SU-DHL-6 (cell line): Measurements from ENCODE around the gene CD200R1L.

Experiments used
- H2AFZ ChIP-seq: fragments of 200-600 bp; sonication (generic); 2 replicates; pipeline ENCODE4 v1.6.1; 2014; ENCODE audit warnings: low read depth, mild to moderate bottlenecking, moderate library complexity, mixed read lengths, antibody characterized with exemption, low read length; ENCODE audit not compliant: severe bottlenecking
- H3F3A ChIP-seq: fragments of 200-600 bp; shearing (Covaris generic); 2 replicates; pipeline ENCODE4 v1.6.0; 2016; ENCODE audit warnings: antibody characterized with exemption, mild to moderate bottlenecking; ENCODE audit not compliant: insufficient read depth
- H3K27ac ChIP-seq: fragments of 200-600 bp; sonication (generic); 2 replicates; pipeline ENCODE4 v1.5.1; 2016; ENCODE audit warnings: low read depth, mild to moderate bottlenecking, low read length, moderate library complexity, mixed read lengths
- H3K27me3 ChIP-seq: fragments of 200-600 bp; sonication (generic), shearing (Covaris generic); 2 replicates; pipeline ENCODE4 v1.6.0; 2014; ENCODE audit warnings: mild to moderate bottlenecking, low read length
- H3K36me3 ChIP-seq: fragments of 200-600 bp; sonication (generic); 2 replicates; pipeline ENCODE4 v1.6.1; 2014; ENCODE audit warnings: mild to moderate bottlenecking, low read length, mixed read lengths
- H3K4me2 ChIP-seq: fragments of 300-600, 200-600 bp; shearing (Covaris generic), sonication (generic); 2 replicates; pipeline ENCODE4 v1.6.0; 2014; ENCODE audit warnings: low read length, low read depth, mild to moderate bottlenecking; ENCODE audit not compliant: poor library complexity, severe bottlenecking
- H3K4me3 ChIP-seq: fragments of 200-600 bp; sonication (generic); 2 replicates; pipeline ENCODE4 v1.5.1; 2014; ENCODE audit warnings: antibody characterized with exemption, low read length, mild to moderate bottlenecking, mixed read lengths; ENCODE audit not compliant: insufficient read depth, poor library complexity, severe bottlenecking
- H3K79me2 ChIP-seq: fragments of 200-600 bp; sonication (generic); 2 replicates; pipeline ENCODE4 v1.6.1; 2014; ENCODE audit warnings: mild to moderate bottlenecking, low read length, moderate library complexity; ENCODE audit not compliant: insufficient read depth
- H3K9ac ChIP-seq: fragments of 200-600 bp; sonication (generic); 2 replicates; pipeline ENCODE4 v1.7.0; 2014; ENCODE audit warnings: mild to moderate bottlenecking, low read length
- H3K9me2 ChIP-seq: fragments of 200-600 bp; sonication (generic); replicated peaks from 2 replicates; pipeline ENCODE4 v1.6.1; 2014; ENCODE audit warnings: low read length; ENCODE audit not compliant: insufficient read depth
- H3K9me3 ChIP-seq: fragments of 200-600 bp; sonication (generic); 2 replicates; pipeline ENCODE4 v1.6.1; 2014; ENCODE audit warnings: low read length, mixed read lengths; ENCODE audit not compliant: insufficient read depth
- H4K20me1 ChIP-seq: fragments of 200-600 bp; sonication (generic); 2 replicates; pipeline ENCODE4 v1.6.1; 2014; ENCODE audit warnings: low read depth, mild to moderate bottlenecking, antibody characterized with exemption, low read length, moderate library complexity, mixed read lengths
- EZH2phosphoT487 ChIP-seq: fragments of 200-600 bp; sonication (generic), shearing (Covaris generic); conservative IDR thresholded peaks from 2 replicates; pipeline ENCODE4 v1.6.1; 2018; ENCODE audit warnings: mild to moderate bottlenecking, antibody characterized with exemption, low read length, moderate library complexity, mixed read lengths
- TF ChIP-seq, protein P1 (sequence below): fragments of 200-600 bp; sonication (generic); IDR thresholded peaks from one replicate; pipeline ENCODE4 v1.5.1; 2017; ENCODE audit warnings: antibody characterized with exemption, mild to moderate bottlenecking, low read length, moderate library complexity; ENCODE audit not compliant: insufficient read depth, poor library complexity, severe bottlenecking

The CD200R1L gene

DNA sequence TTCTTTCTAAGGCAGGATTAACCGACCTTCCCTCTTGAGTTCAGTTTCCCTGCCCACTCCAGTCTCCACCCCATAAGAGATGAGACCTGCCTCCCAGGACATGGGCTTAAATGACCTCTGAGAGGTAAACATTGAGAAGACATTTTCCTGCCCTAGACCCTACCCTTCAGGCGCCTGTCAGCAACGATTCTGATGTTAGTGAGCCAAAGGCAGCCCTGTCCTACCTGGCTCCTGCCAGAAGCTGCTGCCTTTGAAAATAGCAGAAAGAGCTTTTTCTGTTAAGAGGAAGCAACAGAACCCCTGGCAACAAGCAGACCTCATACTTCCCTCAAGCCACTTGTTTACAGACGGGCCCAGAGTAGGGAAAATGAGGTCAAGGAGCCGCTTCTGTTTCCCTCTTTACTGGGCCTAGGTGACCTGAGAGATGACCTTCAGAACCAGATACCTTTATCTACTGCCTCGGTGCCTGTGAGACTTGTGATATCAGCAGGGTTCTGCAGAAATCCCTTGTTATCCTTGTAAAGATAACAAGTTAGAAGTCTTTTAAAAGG lies 52.0 kb downstream of the CD200R1L start:
- Histone ChIP-seq H3K27me3 (no peaks in the 10 kb centered on the region), H3K4me3 (no peak overlapping the region), H3K4me2 (no peak overlapping the region), H3K79me2 (no peaks in the 10 kb centered on the region), H3K9me2 (no peaks in the 10 kb centered on the region), H3K9ac (no peak overlapping the region), H3K9me3 (no peaks in the 10 kb centered on the region), H3K36me3 (no peaks in the 10 kb centered on the region), H3F3A (no peaks in the 10 kb centered on the region), H2AFZ (no peak overlapping the region), H3K27ac (no peak overlapping the region), H4K20me1 (no peaks in the 10 kb centered on the region)
- TF ChIP-seq, protein P1, sequence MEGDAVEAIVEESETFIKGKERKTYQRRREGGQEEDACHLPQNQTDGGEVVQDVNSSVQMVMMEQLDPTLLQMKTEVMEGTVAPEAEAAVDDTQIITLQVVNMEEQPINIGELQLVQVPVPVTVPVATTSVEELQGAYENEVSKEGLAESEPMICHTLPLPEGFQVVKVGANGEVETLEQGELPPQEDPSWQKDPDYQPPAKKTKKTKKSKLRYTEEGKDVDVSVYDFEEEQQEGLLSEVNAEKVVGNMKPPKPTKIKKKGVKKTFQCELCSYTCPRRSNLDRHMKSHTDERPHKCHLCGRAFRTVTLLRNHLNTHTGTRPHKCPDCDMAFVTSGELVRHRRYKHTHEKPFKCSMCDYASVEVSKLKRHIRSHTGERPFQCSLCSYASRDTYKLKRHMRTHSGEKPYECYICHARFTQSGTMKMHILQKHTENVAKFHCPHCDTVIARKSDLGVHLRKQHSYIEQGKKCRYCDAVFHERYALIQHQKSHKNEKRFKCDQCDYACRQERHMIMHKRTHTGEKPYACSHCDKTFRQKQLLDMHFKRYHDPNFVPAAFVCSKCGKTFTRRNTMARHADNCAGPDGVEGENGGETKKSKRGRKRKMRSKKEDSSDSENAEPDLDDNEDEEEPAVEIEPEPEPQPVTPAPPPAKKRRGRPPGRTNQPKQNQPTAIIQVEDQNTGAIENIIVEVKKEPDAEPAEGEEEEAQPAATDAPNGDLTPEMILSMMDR: no peak
- no peak for TF ChIP-seq EZH2phosphoT487

DNA sequence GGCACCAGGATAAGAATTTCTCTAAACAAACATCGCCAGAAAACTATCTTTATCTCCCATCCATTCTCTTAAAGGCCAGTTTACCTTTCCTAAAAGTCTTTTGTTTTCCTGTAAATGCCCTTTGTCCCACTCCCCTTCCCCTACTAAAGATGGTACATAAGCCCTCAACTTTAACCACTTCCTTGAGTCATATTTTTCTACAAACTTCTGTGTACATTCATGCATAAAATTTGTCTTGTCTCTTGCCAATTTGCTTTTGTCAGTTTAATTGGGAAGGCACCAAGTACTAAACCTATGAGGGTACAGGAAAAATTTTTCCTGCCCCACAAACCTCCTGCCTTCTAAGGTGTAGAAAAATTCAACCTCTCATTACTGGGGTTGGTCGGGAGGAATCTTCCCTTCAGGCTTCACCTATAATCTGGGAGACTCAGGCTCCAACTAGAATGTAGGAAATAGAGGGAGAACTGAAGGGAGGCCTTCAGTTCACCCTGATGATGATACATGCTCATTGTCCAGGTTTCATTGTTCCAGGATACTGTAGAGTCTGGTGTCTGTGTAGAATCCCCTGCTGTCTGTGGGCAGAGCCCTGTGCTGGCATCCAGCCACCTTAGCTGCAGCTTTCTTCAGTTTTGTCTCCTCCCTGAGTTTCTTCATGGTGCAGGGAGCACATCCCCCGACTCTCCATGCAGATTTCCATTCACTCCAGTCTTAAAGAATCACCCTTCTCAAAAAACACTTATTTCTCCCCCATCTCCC lies 53.2 kb downstream of the CD200R1L start:
- Histone ChIP-seq H3K4me3 (no peak overlapping the region), H3K27ac (no peak overlapping the region), H3K79me2 (no peaks in the 10 kb centered on the region), H4K20me1 (no peaks in the 10 kb centered on the region), H3K4me2 (no peak overlapping the region), H3F3A (no peaks in the 10 kb centered on the region), H3K27me3 (no peaks in the 10 kb centered on the region), H3K9ac (no peak overlapping the region), H3K36me3 (no peaks in the 10 kb centered on the region), H3K9me3 (no peaks in the 10 kb centered on the region), H3K9me2 (no peaks in the 10 kb centered on the region), H2AFZ (no peak overlapping the region)
- no peak for TF ChIP-seq EZH2phosphoT487
- TF ChIP-seq, protein P1: no peak

DNA sequence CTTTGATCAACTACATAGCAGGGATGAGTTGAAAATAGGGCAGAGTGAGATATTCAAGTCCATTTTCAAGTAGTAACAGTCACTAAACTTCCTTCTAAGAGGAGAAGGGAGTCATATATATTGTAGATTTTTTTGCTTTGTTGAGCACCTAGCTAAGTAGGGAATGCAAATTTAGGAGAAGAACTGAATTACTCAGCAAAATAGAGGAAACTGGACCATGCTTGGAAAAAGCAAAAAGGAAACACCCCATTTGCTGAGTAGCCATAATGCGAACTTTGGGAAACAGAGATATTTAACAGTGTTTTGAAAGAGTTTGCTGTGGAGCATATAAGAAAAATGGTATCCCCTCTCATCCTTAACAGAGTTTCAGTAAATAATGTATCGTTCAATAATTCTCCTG lies 54.9 kb downstream of the CD200R1L start:
- Histone ChIP-seq H3K4me2 (no peak overlapping the region), H3K4me3 (no peak overlapping the region), H3K36me3 (no peaks in the 10 kb centered on the region), H3K79me2 (no peaks in the 10 kb centered on the region), H3F3A (no peaks in the 10 kb centered on the region), H3K9ac (no peak overlapping the region), H2AFZ (no peak overlapping the region), H4K20me1 (no peaks in the 10 kb centered on the region), H3K9me3 (no peaks in the 10 kb centered on the region), H3K9me2 (no peaks in the 10 kb centered on the region), H3K27me3 (no peaks in the 10 kb centered on the region), H3K27ac (no peak overlapping the region)
- TF ChIP-seq, protein P1: no peak
- no peak for TF ChIP-seq EZH2phosphoT487
